IPS-15b (cell line): Measurements from ENCODE around the gene PCDHB2.
"Not testable (repeated sequence)": the region's sequence is repeated elsewhere in the genome, so short reads cannot be mapped to it uniquely, and the experiment has no call there.

Experiments used
- H3K27me3 ChIP-seq: one replicate; pipeline ENCODE4 v1.6.1; 2013; ENCODE audit warnings: low read length; ENCODE audit not compliant: control insufficient read depth, insufficient read depth
- H3K36me3 ChIP-seq: one replicate; pipeline ENCODE4 v1.6.1; 2013; ENCODE audit warnings: low read length; ENCODE audit not compliant: control insufficient read depth, insufficient read depth
- H3K4me1 ChIP-seq: one replicate; pipeline ENCODE4 v1.6.1; 2013; ENCODE audit warnings: mild to moderate bottlenecking, low read length; ENCODE audit not compliant: control insufficient read depth, insufficient read depth
- H3K4me3 ChIP-seq: one replicate; pipeline ENCODE4 v1.5.1; 2013; ENCODE audit warnings: low read depth, low read length
- H3K9ac ChIP-seq: one replicate; pipeline ENCODE4 v1.6.1; 2013; ENCODE audit warnings: low read depth, mild to moderate bottlenecking, low read length
- H3K9me3 ChIP-seq: one replicate; pipeline ENCODE4 v1.6.1; 2013; ENCODE audit warnings: mild to moderate bottlenecking, low read length; ENCODE audit not compliant: control insufficient read depth, insufficient read depth

Gene PCDHB2

GRCh38 chr5:141102070-141102469, 7.7 kb downstream of the PCDHB2 start:
- not testable (repeated sequence) for H3K36me3 ChIP-seq, H3K9me3 ChIP-seq, H3K9ac ChIP-seq, H3K4me3 ChIP-seq, H3K4me1 ChIP-seq, H3K27me3 ChIP-seq

- H3K4me3 ChIP-seq, H3K9ac ChIP-seq, H3K9me3 ChIP-seq, H3K4me1 ChIP-seq, H3K36me3 ChIP-seq, H3K27me3 ChIP-seq: not testable (repeated sequence)
These were observed 8.1 kb downstream of the PCDHB2 start for GRCh38 chr5:141102471-141102870.

GRCh38 chr5:141105350-141105749, 10.9 kb downstream of the PCDHB2 start:
- Histone ChIP-seq H3K9ac (no peak overlapping the region), H3K36me3 (no peaks in the 10 kb centered on the region), H3K4me1 (no peaks in the 10 kb centered on the region), H3K9me3 (no peaks in the 10 kb centered on the region), H3K27me3 (no peaks in the 10 kb centered on the region), H3K4me3 (no peak overlapping the region)

- H3K9ac ChIP-seq: no peak overlapping the region
- no peaks in the 10 kb centered on the region for H3K27me3 ChIP-seq
- no peaks in the 10 kb centered on the region for H3K9me3 ChIP-seq
- H3K36me3 ChIP-seq: no peaks in the 10 kb centered on the region
- no peak overlapping the region for H3K4me3 ChIP-seq
- H3K4me1 ChIP-seq: no peaks in the 10 kb centered on the region
These were observed 24.8 kb downstream of the PCDHB2 start for GRCh38 chr5:141119250-141119649.

GRCh38 chr5:141121563-141121962, 27.1 kb downstream of the PCDHB2 start, which contains the start of gene PCDHB4:
Gene PCDHB4 (plus strand): TSS chr5:141121818. CDS start chr5:141121999, 181 bp downstream.
- Histone ChIP-seq H3K36me3 (no peaks in the 10 kb centered on the region), H3K27me3 (no peaks in the 10 kb centered on the region), H3K9me3 (no peaks in the 10 kb centered on the region), H3K4me1 (no peaks in the 10 kb centered on the region), H3K9ac (no peak within 1 kb of the TSS), H3K4me3 (peak within 1 kb of the TSS; percentile 37)

GRCh38 chr5:141121985-141122384, 27.6 kb downstream of the PCDHB2 start:
- H3K4me3 ChIP-seq: peak overlapping the region; percentile 37
- H3K9me3 ChIP-seq: no peaks in the 10 kb centered on the region
- no peaks in the 10 kb centered on the region for H3K27me3 ChIP-seq
- H3K36me3 ChIP-seq: no peaks in the 10 kb centered on the region
- no peak overlapping the region for H3K9ac ChIP-seq
- H3K4me1 ChIP-seq: no peaks in the 10 kb centered on the region

- H3K4me3 ChIP-seq, H3K9me3 ChIP-seq, H3K9ac ChIP-seq, H3K36me3 ChIP-seq, H3K4me1 ChIP-seq, H3K27me3 ChIP-seq: not testable (repeated sequence)
These were observed 29.2 kb downstream of the PCDHB2 start for GRCh38 chr5:141123396-141124135.

- H3K9ac ChIP-seq: no peak overlapping the region
- H3K4me1 ChIP-seq: peaks cover 3% of the 10 kb centered on the region
- no peaks in the 10 kb centered on the region for H3K36me3 ChIP-seq
- no peaks in the 10 kb centered on the region for H3K27me3 ChIP-seq
- H3K4me3 ChIP-seq: no peak overlapping the region
- H3K9me3 ChIP-seq: no peaks in the 10 kb centered on the region
These were observed 32.9 kb downstream of the PCDHB2 start for GRCh38 chr5:141127305-141127704.

- Histone ChIP-seq H3K27me3 (no peaks in the 10 kb centered on the region), H3K9ac (peak within 1 kb of the TSS; percentile 95), H3K4me3 (peak within 1 kb of the TSS; percentile 85), H3K9me3 (no peaks in the 10 kb centered on the region), H3K36me3 (no peaks in the 10 kb centered on the region), H3K4me1 (no peaks in the 10 kb centered on the region)
These were observed 40.8 kb downstream of the PCDHB2 start, which contains the start of gene PCDHB5 for GRCh38 chr5:141135030-141135717. Gene PCDHB5 (plus strand): TSS chr5:141135206. CDS start chr5:141135435, 229 bp downstream.

- Histone ChIP-seq H3K9me3 (no peaks in the 10 kb centered on the region), H3K4me1 (no peaks in the 10 kb centered on the region), H3K36me3 (no peaks in the 10 kb centered on the region), H3K27me3 (no peaks in the 10 kb centered on the region), H3K4me3 (peak overlapping the region; percentile 85), H3K9ac (peak overlapping the region; percentile 95)
These were observed 41.4 kb downstream of the PCDHB2 start for GRCh38 chr5:141135718-141136266.

GRCh38 chr5:141137346-141137745, 42.9 kb downstream of the PCDHB2 start:
- not testable (repeated sequence) for H3K9me3 ChIP-seq, H3K4me1 ChIP-seq, H3K4me3 ChIP-seq

More at GRCh38 chr5:141137346-141137745, 42.9 kb downstream of the PCDHB2 start:
- H3K9ac ChIP-seq, H3K36me3 ChIP-seq, H3K27me3 ChIP-seq: not testable (repeated sequence)
